OCI-LY1 (cell line): ENCODE measurements around the gene C19orf25.

Source experiments
- CTCF ChIP-seq: fragments of 200-600 bp; sonication (generic), shearing (Covaris generic); IDR thresholded peaks from 2 replicates; pipeline ENCODE4 v1.5.1; 2017; ENCODE audit warnings: mild to moderate bottlenecking, antibody characterized with exemption, low read length, moderate library complexity, mixed read lengths
- EZH2 ChIP-seq: fragments of 200-600 bp; sonication (generic), shearing (Covaris generic); IDR thresholded peaks from 2 replicates; pipeline ENCODE4 v1.8.0; 2017; ENCODE audit warnings: borderline replicate concordance, mixed run types, mild to moderate bottlenecking, antibody characterized with exemption, low read length, moderate library complexity, mixed read lengths

DNA sequence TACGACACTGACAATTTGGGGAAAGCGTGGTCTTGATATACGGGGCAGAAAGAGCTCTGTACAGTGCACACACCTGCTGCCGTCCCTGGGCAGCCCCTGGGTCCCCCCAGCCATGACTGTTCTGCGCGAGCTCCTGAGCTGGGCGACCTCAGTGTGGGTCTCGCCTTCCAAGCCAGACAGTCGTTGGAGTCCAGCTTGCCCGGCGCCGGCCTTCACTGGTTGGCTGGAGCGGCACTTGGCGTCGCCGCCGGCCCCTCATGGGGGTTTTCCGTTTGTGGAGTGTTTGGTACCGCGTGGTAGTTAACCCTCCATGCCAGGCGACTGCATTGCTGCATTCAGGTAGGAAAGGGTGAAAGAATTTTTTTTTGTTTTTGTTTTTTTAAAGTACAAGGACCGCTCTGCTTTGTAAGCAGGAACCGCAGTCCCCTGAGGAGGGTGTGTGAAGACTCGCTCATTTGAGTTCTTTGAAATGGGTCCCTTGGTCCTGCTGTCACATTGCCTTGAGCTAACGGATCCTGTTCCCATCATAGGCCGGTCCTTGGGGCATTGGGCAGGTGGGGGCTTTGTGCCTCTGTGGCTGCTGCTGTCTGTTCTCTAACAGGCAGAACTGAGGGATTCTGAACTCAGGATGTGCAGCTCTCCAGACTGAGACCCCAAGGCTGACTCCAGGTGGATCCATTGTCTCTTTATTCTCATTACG, 51.6 kb downstream of the C19orf25 start:
- TF ChIP-seq CTCF (no peak), EZH2 (no peak)
